Measurements from ENCODE around the gene GPR85.
"Not testable (repeated sequence)": the region's sequence is repeated elsewhere in the genome, so short reads cannot be mapped to it uniquely, and the experiment has no call there.

The GPR85 gene

GRCh38 chr7:113086431-113086888 lies at the start of gene GPR85:
GPR85 (minus strand) TSS chr7:113086827; CDS start chr7:113084721, 2,106 bp downstream.
- peak; percentile 70 for DNase-seq (ENCODE audit: low spot score)

- no peak for DNase-seq (ENCODE audit: low spot score)
Observed at GRCh38 chr7:113134025-113134424, 47.4 kb upstream of the GPR85 start.

GRCh38 chr7:113131367-113131766 lies 44.7 kb upstream of the GPR85 start:
- no peak for DNase-seq (ENCODE audit: low spot score)

GRCh38 chr7:113128031-113128430 lies 41.4 kb upstream of the GPR85 start:
- no peak for DNase-seq (ENCODE audit: low spot score)

- DNase-seq (ENCODE audit: low spot score), result no peak
Observed at GRCh38 chr7:113125728-113126127, 39.1 kb upstream of the GPR85 start.

GRCh38 chr7:113122744-113123143 lies 36.1 kb upstream of the GPR85 start:
- no peak for DNase-seq (ENCODE audit: low spot score)

GRCh38 chr7:113120647-113121046 lies 34.0 kb upstream of the GPR85 start:
- no peak for DNase-seq (ENCODE audit: low spot score)

GRCh38 chr7:113119429-113119828 lies 32.8 kb upstream of the GPR85 start:
- no peak for DNase-seq (ENCODE audit: low spot score)

- DNase-seq (ENCODE audit: low spot score), result peak; percentile 97
Observed at GRCh38 chr7:113118074-113118959, 31.7 kb upstream of the GPR85 start, which contains the start of gene SMIM30. SMIM30 (minus strand) TSS chr7:113118554; CDS start chr7:113117578, 976 bp downstream.

GRCh38 chr7:113117374-113117774 lies 30.7 kb upstream of the GPR85 start:
- not testable (repeated sequence) for DNase-seq (ENCODE audit: low spot score)

GRCh38 chr7:113113912-113114311 lies 27.3 kb upstream of the GPR85 start:
- DNase-seq (ENCODE audit: low spot score), result no peak

GRCh38 chr7:113109718-113110117 lies 23.1 kb upstream of the GPR85 start:
- no peak for DNase-seq (ENCODE audit: low spot score)

- DNase-seq (ENCODE audit: low spot score), result no peak
Observed at GRCh38 chr7:113100121-113100603, 13.5 kb upstream of the GPR85 start.

GRCh38 chr7:113099284-113099919 lies 12.8 kb upstream of the GPR85 start:
- DNase-seq (ENCODE audit: low spot score), result no peak

GRCh38 chr7:113094517-113095249 lies 8.1 kb upstream of the GPR85 start:
- no peak for DNase-seq (ENCODE audit: low spot score)

- no peak for DNase-seq (ENCODE audit: low spot score)
Observed at GRCh38 chr7:113093561-113093960, 6.9 kb upstream of the GPR85 start.

- no peak for DNase-seq (ENCODE audit: low spot score)
Observed at GRCh38 chr7:113092762-113093161, 6.1 kb upstream of the GPR85 start.

GRCh38 chr7:113087071-113087998 lies 708 bp upstream of the GPR85 start:
- peak; percentile 71 for DNase-seq (ENCODE audit: low spot score)

GRCh38 chr7:113085781-113086390 lies 741 bp downstream of the GPR85 start:
- peak; percentile 57 for DNase-seq (ENCODE audit: low spot score)

GRCh38 chr7:113084496-113085172 lies 2.0 kb downstream of the GPR85 start:
- DNase-seq (ENCODE audit: low spot score), result no peak
